NCI-H146 treated with DMSO at 0.1 percent for 48 hours (cell line): ENCODE data around the gene UBE2Z.
"Not testable (repeated sequence)": the region's sequence is repeated elsewhere in the genome, so short reads cannot be mapped to it uniquely, and the experiment has no call there.

Source experiments
- DNase-seq: peaks from one replicate; lab custom pipeline; 2025; ENCODE audit not compliant: unreplicated experiment; lab: John Stamatoyannopoulos, UW

Gene UBE2Z

GRCh38 chr17:48903401-48903800, 4.8 kb upstream of the UBE2Z start:
- no peak for DNase-seq

- no peak for DNase-seq
Measured at GRCh38 chr17:48904428-48904827, 3.8 kb upstream of the UBE2Z start.

- DNase-seq = no peak
Measured at GRCh38 chr17:48905987-48906515, 2.2 kb upstream of the UBE2Z start.

- DNase-seq = peak; percentile 42
Measured at GRCh38 chr17:48907713-48908046, 527 bp upstream of the UBE2Z start.

- DNase-seq = peak; percentile 61
Measured at GRCh38 chr17:48908853-48909394, 717 bp downstream of the UBE2Z start.

- no peak for DNase-seq
Measured at GRCh38 chr17:48909783-48910182, 1.6 kb downstream of the UBE2Z start.

- no peak for DNase-seq
Measured at GRCh38 chr17:48910370-48910769, 2.2 kb downstream of the UBE2Z start.

GRCh38 chr17:48912476-48912875, 4.3 kb downstream of the UBE2Z start:
- no peak for DNase-seq

- no peak for DNase-seq
Measured at GRCh38 chr17:48915459-48916282, 7.5 kb downstream of the UBE2Z start.

- no peak for DNase-seq
Measured at GRCh38 chr17:48925251-48925990, 17.2 kb downstream of the UBE2Z start.

- no peak for DNase-seq
Measured at GRCh38 chr17:48925991-48926342, 17.8 kb downstream of the UBE2Z start.

- no peak for DNase-seq
Measured at GRCh38 chr17:48927978-48928745, 20.0 kb downstream of the UBE2Z start.

GRCh38 chr17:48928876-48929811, 20.9 kb downstream of the UBE2Z start:
- no peak for DNase-seq

- no peak for DNase-seq
Measured at GRCh38 chr17:48929812-48930165, 21.6 kb downstream of the UBE2Z start.

- no peak for DNase-seq
Measured at GRCh38 chr17:48930435-48930873, 22.2 kb downstream of the UBE2Z start.

GRCh38 chr17:48933035-48933434, 24.8 kb downstream of the UBE2Z start:
- no peak for DNase-seq

GRCh38 chr17:48944515-48945260, 36.5 kb downstream of the UBE2Z start, which contains the start of gene SNF8:
TSS of gene SNF8 (minus strand) at chr17:48944842. CDS start at chr17:48944734, 108 bp downstream.
- peak; percentile 44 for DNase-seq

- DNase-seq = not testable (repeated sequence)
Measured at GRCh38 chr17:48945261-48945651, 37.0 kb downstream of the UBE2Z start.

- DNase-seq = no peak
Measured at GRCh38 chr17:48951572-48951971, 43.4 kb downstream of the UBE2Z start.
